B cell (primary cell): Measurements from ENCODE around the gene OVCA2. TPM values are rescaled to one million over a fixed set of nuclear protein-coding genes. Genes with fewer than 3 reads are reported as not detected.

ENCODE experiments used
- ATAC-seq: fragments of 200-7000 bp; cut with Tn5 transposase; one replicate; pipeline ENCODE4 v1.10.0; 2021; ENCODE audit warnings: low read depth, mild to moderate bottlenecking, moderate number of reproducible peaks, moderate library complexity
- CTCF ChIA-PET: fragments of 350-600 bp; sonication (Branson Sonifier 250); formaldehyde crosslinking; loops from one replicate; lab custom pipeline; 2021; ENCODE audit warnings: antibody characterized with exemption, inconsistent platforms; lab: Charles Lee
- POLR2A ChIA-PET: fragments of 350-600 bp; sonication (Branson Sonifier 250); formaldehyde crosslinking; loops from one replicate; lab custom pipeline; 2021; ENCODE audit warnings: antibody characterized with exemption; lab: Charles Lee
- DNase-seq: peaks from one replicate; pipeline ENCODE4 v3.0.0; 2013
- H2AFZ ChIP-seq: 2 replicates; pipeline ENCODE4 v1.6.1; 2012; ENCODE audit warnings: mild to moderate bottlenecking, low read depth, low read length; ENCODE audit not compliant: insufficient read depth, poor library complexity, severe bottlenecking
- H3K27ac ChIP-seq, 2 donors: 1 replicate in 1 of 2; 2 replicates in 1 of 2; pipeline ENCODE4 v1.5.1; 2012 to 2013; ENCODE audit warnings: low read length in 2 of 2, mild to moderate bottlenecking in 2 of 2, moderate library complexity in 1 of 2
- H3K27me3 ChIP-seq, 4 experiments: fragments of 200-600 bp in 1 of 4; sonication (generic) in 1 of 4; replicated peaks in 1 of 4; 1 replicate in 2 of 4; 2 replicates in 2 of 4; pipeline versions ENCODE4 v1.6.1 to v1.7.0; 2013 to 2016; ENCODE audit warnings: low read length in 3 of 4, mild to moderate bottlenecking in 2 of 4, mixed read lengths in 1 of 4, moderate library complexity in 1 of 4; ENCODE audit not compliant: insufficient read depth in 4 of 4, control insufficient read depth in 3 of 4; ENCODE audit errors: control extremely low read depth in 1 of 4
- H3K36me3 ChIP-seq, 2 experiments: replicated peaks in 1 of 2; 1 replicate in 1 of 2; 2 replicates in 1 of 2; pipeline versions ENCODE4 v1.6.1 to v1.7.1; 2013; ENCODE audit warnings: low read length in 1 of 2; ENCODE audit not compliant: insufficient read depth in 2 of 2, control insufficient read depth in 1 of 2; ENCODE audit errors: control extremely low read depth in 1 of 2, extremely low read depth in 1 of 2
- H3K4me1 ChIP-seq, 2 donors: fragments of 200-600 bp in 1 of 2; sonication (generic) in 1 of 2; 1 replicate in 1 of 2; 2 replicates in 1 of 2; pipeline versions ENCODE4 v1.5.1 to v1.6.1; 2013 to 2017; ENCODE audit warnings: low read length in 2 of 2; ENCODE audit not compliant: control insufficient read depth in 2 of 2, insufficient read depth in 2 of 2
- H3K4me2 ChIP-seq: replicated peaks from 2 replicates; pipeline ENCODE3; 2012; ENCODE audit warnings: mild to moderate bottlenecking, low read depth, low read length; ENCODE audit not compliant: poor library complexity, severe bottlenecking
- H3K4me3 ChIP-seq, 5 experiments: fragments of 200-600 bp in 1 of 5; sonication (generic) in 1 of 5; 1 replicate in 3 of 5; 2 replicates in 2 of 5; pipeline versions ENCODE4 v1.5.1 to v1.7.0; 2011 to 2016; ENCODE audit warnings: low read length in 4 of 5, mild to moderate bottlenecking in 4 of 5, low read depth in 2 of 5, control low read depth in 1 of 5, moderate library complexity in 1 of 5; ENCODE audit not compliant: insufficient read depth in 1 of 5; ENCODE audit errors: control extremely low read depth in 1 of 5, extremely low read depth in 1 of 5
- H3K79me2 ChIP-seq: fragments of 200-600 bp; sonication (generic); one replicate; pipeline ENCODE4 v1.6.0; 2016; ENCODE audit warnings: low read length; ENCODE audit not compliant: control insufficient read depth, insufficient read depth
- H3K9ac ChIP-seq: fragments of 200-600 bp; sonication (generic); 2 replicates; pipeline ENCODE4 v1.6.1; 2017; ENCODE audit warnings: mild to moderate bottlenecking, low read length, moderate library complexity
- H3K9me3 ChIP-seq, 3 donors: one replicate each; pipeline versions ENCODE4 v1.6.1 to v1.7.1; 2013; ENCODE audit warnings: low read length in 2 of 3; ENCODE audit not compliant: control insufficient read depth in 2 of 3, insufficient read depth in 1 of 3; ENCODE audit errors: control extremely low read depth in 1 of 3
- H4K20me1 ChIP-seq: 2 replicates; pipeline ENCODE4 v1.6.0; 2012; ENCODE audit warnings: mild to moderate bottlenecking, low read length; ENCODE audit not compliant: insufficient read depth, control insufficient read depth, poor library complexity, severe bottlenecking
- H3K27ac Mint-ChIP-seq: one replicate; pipeline ENCODE4 v1.8.0; 2021; ENCODE audit warnings: mixed read lengths
- H3K27me3 Mint-ChIP-seq: one replicate; pipeline ENCODE4 v1.8.0; 2021; ENCODE audit warnings: mixed read lengths
- H3K4me1 Mint-ChIP-seq: one replicate; pipeline ENCODE4 v1.8.0; 2021; ENCODE audit warnings: mixed read lengths
- H3K4me3 Mint-ChIP-seq: one replicate; pipeline ENCODE4 v1.8.0; 2021; ENCODE audit warnings: mixed read lengths
- H3K9me3 Mint-ChIP-seq: one replicate; pipeline ENCODE4 v1.8.0; 2022; ENCODE audit warnings: mixed read lengths; ENCODE audit not compliant: insufficient read depth
- CTCF ChIP-seq: fragments of 200-600 bp; IDR thresholded peaks from one replicate; pipeline ENCODE4 v1.8.0; 2022; ENCODE audit warnings: antibody characterized with exemption, mild to moderate bottlenecking
- EZH2 ChIP-seq: IDR thresholded peaks from 2 replicates; pipeline ENCODE4 v1.6.1; 2012; ENCODE audit warnings: borderline replicate concordance, low read depth, mild to moderate bottlenecking, moderate library complexity, low read length; ENCODE audit not compliant: insufficient read depth, poor library complexity, severe bottlenecking
- WGBS: methylation state at CpG from one replicate; pipeline ENCODE4 v1.1.5; 2013; ENCODE audit warnings: missing lambda C conversion rate; ENCODE audit not compliant: insufficient coverage; 5-methylcytosine and 5-hydroxymethylcytosine counted together
- intact Hi-C: fragments of 100-400 bp; cut with micrococcal nuclease; formaldehyde crosslinking; loops from one replicate; pipeline ENCODE4 v1.10.0; 2022
- polyA plus RNA-seq: library from polyadenylated mRNA; depleted of rRNA; stranded (reverse); fragments of >200 nt; gene quantifications from 2 replicates; pipeline ENCODE4 v1.2.3, GENCODE V29; 2012
- total RNA-seq, 2 donors: library from RNA; stranded (reverse); fragments of 120-200 nt in 1 of 2; gene quantifications; 1 replicate in 1 of 2; 2 replicates in 1 of 2; pipeline versions ENCODE4 v1.2.3 to v1.2.4, GENCODE V29; 2013 to 2022

OVCA2 gene
- total and polyA plus RNA-seq, 2 donors (not counting 1 experiment from before 2014, with no cell fraction given), result 23.2 to 43.9 TPM

- Histone ChIP-seq H3K4me2 (peak overlapping the region; percentile 73), H3K27me3 (no peaks in the 10 kb centered on the region), H3K9me3 (no peaks in the 10 kb centered on the region), H3K36me3 (peaks cover 0 to 5% of the 10 kb centered on the region in 2 experiments), H2AFZ (peak overlapping the region; percentile 55), H3K4me1 (peaks cover 45 to 61% of the 10 kb centered on the region in 2 donors), H3K9ac (peak overlapping the region; percentile 68), H3K4me3 (peak overlapping the region in 4 of 5 experiments; percentile 29 to 66 (median 54)), H3K27ac (peak overlapping the region; percentile 80 to 85), H3K79me2 (no peaks in the 10 kb centered on the region), H4K20me1 (no peaks in the 10 kb centered on the region)
- Mint-ChIP-seq H3K4me1 (peaks cover 64% of the 10 kb centered on the region), H3K9me3 (no peaks in the 10 kb centered on the region), H3K27me3 (no peaks in the 10 kb centered on the region), H3K4me3 (peak overlapping the region; percentile 92), H3K27ac (peak overlapping the region; percentile 94)
- CTCF ChIA-PET, result interaction anchor here (0.6 to 6.6 kb wide), 7 partner anchors 15 to 156 kb away, joined by 3 to 92 read pairs (median 4); partner anchors contain the start of gene HIC1
- WGBS, result 35% methylated on average over 3 of the region's 8 CpGs
- POLR2A ChIA-PET, result interaction anchor here (1.3 to 1.5 kb wide), 2 partner anchors 30 to 34 kb away, joined by 4 to 10 read pairs; partner anchors contain the start of gene HIC1
- intact Hi-C loops, result loop anchor here (1.0 to 10.0 kb wide), 3 partner anchors 34 to 150 kb away; partner anchors contain the start of gene HIC1
- DNase-seq (no peak), ATAC-seq (peak; percentile 22)
- TF ChIP-seq CTCF (no peak), EZH2 (no peak)
Observed at GRCh38 chr17:2089021-2089422, 47.2 kb downstream of the OVCA2 start.

- CTCF ChIA-PET, result interaction anchor here (0.7 to 6.6 kb wide), 5 partner anchors 26 to 1574 kb away, joined by 3 to 92 read pairs (median 14); partner anchors contain the start of gene HIC1
- peak overlapping the region; percentile 68 for H3K9ac ChIP-seq
- no peaks in the 10 kb centered on the region for H3K9me3 ChIP-seq
- Mint-ChIP-seq H3K27me3 (no peaks in the 10 kb centered on the region), H3K9me3 (no peaks in the 10 kb centered on the region), H3K4me1 (peaks cover 56% of the 10 kb centered on the region), H3K27ac (peak overlapping the region; percentile 88), H3K4me3 (peak overlapping the region; percentile 92)
- 65% methylated on average over 6 of the region's 9 CpGs for WGBS
- peaks cover 0 to 2% of the 10 kb centered on the region in 2 experiments for H3K36me3 ChIP-seq
- DNase-seq (peak; percentile 58), ATAC-seq (no peak)
- H3K79me2 ChIP-seq, result no peaks in the 10 kb centered on the region
- peak overlapping the region; percentile 55 for H2AFZ ChIP-seq
- intact Hi-C loops, result no loop called here
- no peaks in the 10 kb centered on the region for H3K27me3 ChIP-seq
- peaks cover 45 to 51% of the 10 kb centered on the region in 2 donors for H3K4me1 ChIP-seq
- H4K20me1 ChIP-seq, result no peaks in the 10 kb centered on the region
- POLR2A ChIA-PET, result interaction anchor here (0.7 to 1.5 kb wide), 3 partner anchors 26 to 304 kb away, joined by 6 to 10 read pairs (median 6); partner anchors contain the start of gene HIC1
- TF ChIP-seq CTCF (no peak), EZH2 (no peak)
- H3K4me2 ChIP-seq, result peak overlapping the region; percentile 73
- H3K4me3 ChIP-seq, result peak overlapping the region in 4 of 5 experiments; percentile 49 to 66 (median 60)
- H3K27ac ChIP-seq, result peak overlapping the region; percentile 80 to 85
Observed at GRCh38 chr17:2090210-2090641, 48.4 kb downstream of the OVCA2 start.
